ENCODE data around the gene RGL3.
"Not testable (repeated sequence)": the region's sequence is repeated elsewhere in the genome, so short reads cannot be mapped to it uniquely, and the experiment has no call there.

RGL3 gene

DNA sequence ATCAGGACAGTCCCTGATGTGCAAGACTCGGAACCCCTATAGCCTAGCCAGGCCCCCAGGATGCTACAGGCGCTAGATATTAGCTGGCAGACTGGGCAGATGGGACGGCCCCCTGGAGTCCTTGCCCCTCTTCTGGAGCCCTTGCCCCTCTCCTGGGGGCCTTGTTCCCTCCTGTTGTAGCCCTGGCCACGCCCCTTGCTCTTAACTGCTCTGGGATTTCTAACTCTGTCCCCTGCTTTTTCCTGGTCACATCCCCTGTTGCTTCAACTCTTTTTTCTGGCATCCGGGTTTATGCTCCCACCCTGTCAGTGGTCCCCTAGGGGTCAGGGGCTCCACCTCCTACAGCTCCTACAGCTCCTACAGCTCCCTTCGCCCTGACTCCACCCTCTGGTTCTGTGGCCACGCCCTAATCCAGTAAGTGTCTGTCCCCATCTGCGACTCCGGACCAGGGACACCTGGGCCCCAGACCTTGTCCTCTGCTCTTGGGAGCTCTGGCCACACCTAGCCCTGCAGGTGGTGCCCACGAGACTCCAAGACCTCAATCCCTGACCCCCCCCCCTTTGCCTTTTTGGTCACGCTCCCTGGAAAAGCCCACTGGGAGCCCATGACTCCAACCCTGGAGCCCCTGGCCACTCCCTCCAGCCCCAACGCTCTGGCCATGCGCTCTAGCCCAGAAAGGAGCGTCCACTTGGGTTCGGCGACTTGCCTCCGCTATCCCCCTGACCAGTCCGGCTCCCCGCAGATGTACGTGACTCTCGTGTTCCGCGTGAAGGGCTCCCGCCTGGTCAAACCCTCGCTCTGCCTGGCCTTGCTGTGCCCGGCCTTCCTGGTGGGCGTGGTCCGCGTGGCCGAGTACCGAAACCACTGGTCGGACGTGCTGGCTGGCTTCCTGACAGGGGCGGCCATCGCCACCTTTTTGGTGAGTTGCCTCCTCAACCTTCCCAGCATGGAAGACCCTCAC, 57.1 kb downstream of the RGL3 start:
- DNase-seq (ENCODE audit: low read depth), result no peak

DNA sequence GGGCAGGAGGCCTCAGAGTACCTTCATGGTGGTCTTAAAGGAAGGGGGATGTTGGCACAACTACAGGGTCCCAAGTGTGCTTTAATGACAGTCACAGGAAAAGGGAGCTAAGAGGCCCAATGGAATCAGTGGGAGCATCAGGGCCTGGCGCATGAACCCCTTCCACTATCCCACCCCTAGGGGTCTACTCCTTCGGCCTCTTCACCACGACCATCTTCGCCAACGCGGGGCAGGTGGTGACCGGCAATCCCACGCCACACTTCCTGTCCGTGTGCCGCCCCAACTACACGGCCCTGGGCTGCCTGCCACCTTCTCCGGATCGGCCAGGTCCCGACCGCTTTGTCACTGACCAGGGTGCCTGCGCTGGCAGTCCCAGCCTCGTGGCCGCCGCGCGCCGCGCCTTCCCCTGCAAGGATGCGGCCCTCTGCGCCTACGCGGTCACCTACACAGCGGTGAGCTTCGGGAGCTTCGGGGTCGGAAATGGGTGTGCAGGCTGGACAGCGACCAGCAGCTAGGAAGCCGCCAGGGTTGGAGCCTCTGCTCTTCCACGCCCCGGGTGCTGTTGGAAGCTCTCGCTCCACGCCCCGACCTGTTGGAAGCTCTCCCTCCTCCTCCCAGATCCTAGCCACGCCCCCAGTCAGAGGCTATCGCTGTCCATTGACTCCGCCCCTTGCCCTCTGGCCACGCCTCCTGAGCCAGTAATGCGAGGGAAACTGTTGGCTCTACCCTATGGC, 57.9 kb downstream of the RGL3 start:
- DNase-seq (ENCODE audit: low read depth), result no peak

DNA sequence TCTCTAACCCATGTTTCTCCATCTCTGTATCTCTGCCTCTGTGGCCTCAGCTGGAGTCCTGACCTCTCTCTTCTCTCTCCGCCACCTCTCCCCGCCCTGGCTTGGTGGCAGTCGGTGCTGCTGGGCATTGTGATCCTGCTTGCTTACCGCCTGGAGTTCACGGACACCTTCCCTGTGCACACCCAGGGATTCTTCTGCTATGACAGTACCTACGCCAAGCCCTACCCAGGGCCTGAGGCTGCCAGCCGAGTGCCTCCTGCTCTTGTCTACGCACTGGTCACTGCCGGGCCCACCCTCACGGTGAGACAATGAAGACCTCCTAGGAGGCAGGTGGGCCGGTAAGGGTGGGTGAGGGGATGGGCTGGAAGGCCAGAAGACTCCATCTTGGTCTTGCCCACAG, 59.7 kb downstream of the RGL3 start:
- DNase-seq (ENCODE audit: low read depth), result no peak

DNA sequence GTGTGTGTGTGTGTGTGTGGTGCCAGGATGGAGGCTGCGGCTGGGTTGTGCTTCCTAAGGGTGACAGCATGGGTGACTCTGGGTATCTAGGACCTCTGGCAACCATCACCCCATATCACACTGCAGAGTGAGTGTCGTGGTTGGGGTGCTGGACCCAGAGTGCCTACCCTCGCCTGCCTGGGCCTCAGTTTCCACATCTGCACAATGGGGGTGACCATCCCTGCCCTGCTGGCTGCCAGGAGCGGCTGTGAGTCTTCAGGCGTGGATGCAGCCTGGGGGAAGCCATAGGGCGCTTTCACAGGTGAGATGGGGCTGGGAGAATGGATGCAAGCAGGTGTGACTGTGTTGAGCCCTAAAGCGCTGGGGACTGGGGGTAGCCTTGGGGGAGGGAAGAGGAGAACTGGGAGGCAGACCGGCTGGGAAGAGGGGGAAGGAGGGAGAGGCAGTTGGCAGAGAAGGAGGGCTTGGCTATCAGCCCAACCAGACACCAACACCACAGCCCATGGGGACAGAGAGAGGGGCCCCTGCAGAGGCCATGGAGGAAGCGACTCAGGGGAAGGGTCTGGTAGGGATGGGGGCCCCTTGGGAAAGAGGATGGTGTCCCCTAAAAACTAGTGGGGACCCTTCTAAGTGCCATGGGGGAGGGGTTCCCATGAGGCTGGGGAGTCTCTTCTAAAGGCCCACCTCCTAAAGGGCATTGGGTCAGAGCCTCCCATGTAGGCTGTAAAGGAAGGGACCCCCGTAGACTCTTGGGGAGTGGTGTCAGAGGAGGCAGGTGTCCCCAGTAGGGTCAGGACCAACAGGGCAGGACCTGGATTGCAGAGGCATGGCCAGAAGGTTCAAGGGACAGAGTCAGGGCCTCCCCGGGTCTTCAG, 62.2 kb downstream of the RGL3 start:
- no peak for DNase-seq (ENCODE audit: low read depth)

DNA sequence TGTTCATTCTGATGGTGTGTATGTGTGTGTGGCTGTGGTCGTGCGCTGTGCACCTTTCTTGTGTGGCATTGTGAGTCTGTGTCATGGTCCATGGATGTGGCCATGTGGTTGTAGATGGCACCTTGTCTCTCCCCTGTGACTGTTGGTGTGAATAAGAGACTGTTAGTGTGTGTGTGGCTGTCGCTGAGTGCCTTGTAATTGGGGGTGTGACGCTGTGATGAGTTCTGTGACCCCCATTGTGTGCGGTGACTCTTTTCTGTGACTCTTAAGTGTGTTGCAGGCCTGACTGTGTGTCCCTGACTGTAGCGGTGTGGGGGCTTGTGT, 63.1 kb downstream of the RGL3 start:
- no peak for DNase-seq (ENCODE audit: low read depth)

DNA sequence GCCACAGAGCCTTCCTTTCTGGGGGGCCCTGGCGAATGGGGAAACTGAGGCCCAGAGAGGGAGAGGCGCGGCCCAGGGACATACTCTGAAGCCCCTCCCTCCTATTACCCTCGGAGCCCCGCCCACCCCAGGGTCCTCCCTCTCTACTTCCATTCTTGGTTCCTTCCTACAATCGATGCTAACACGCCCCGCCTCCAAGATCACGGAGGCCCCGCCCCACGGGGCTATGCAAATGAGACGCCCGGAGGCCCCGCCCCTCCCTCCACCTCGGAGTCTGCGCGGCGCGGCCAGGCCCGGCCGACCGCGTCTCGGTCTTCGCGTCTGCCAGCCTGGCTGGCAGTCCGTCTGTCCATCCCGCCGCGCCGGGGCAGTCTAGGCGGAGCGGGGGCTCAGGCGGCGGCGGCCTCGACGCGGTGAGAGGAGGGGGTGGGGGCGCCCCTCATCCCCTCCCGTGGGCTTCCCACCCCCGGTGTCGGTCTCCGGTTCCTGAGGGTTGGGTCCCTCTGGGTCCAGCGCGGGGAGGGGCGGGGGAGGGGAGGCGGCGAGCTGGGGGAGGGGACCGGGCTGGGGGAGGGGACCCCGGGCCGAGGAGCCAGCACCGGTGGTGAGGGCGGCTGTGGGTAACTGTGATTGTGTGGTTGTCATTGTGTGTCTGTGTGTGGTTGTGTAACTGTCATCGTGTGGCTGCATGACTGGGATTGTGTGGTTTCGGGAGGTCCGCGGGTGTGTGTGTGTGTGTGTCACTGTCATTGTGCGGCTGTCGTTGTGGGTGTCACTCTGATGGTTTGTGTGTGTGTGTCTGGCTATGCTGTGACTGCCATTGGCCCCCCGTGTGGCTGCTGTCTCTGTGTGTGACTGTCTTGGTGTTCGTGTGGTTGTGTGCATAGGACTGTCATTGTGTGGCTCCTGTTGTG, 63.7 kb downstream of the RGL3 start, which contains the start of gene PLPPR2:
TSS of gene PLPPR2 (plus strand) at position 273 of the 914 bp plus-strand sequence. CDS start 2,242 bp downstream, outside the sequence.
- DNase-seq (ENCODE audit: low read depth), result peak; percentile 85

DNA sequence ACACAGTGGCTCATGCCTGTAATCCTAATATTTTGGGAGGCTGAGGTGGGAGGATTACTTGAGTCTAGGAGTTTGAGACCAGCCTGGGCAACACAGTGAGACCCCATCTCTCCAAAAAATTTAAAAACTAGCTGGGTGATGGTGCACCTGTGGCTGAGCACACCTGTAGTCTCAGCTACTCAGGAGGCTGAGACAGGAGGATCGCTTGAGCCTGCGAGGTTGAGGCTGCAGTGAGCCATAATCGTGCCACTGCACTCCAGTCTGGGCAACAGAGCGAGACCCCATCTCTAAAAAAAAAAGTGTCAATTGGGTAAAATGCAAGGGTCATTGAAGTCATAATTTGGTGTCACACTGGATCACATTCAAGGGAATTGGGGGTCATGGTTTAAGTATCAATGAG, 65.0 kb downstream of the RGL3 start:
- not testable (repeated sequence) for DNase-seq (ENCODE audit: low read depth)

DNA sequence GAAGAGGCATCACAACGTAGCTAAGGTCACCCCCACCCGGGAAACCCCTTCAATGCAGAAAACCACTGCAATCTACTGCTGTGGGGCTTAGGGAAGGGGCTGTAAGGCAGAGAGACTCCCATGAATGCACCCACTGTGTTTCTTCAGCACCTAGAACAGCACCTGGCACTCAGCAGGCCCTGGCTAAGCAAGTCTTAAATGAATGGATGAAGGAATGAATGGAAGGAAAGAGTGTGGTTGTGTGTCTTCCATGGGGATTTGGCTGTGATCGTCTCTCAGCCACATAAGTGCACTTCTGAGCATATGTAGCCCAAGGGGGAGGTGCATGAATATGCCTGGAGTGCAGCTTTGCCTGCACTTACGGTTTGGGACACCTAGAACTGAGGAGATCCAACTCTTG, 69.9 kb downstream of the RGL3 start:
- DNase-seq (ENCODE audit: low read depth), result no peak

DNA sequence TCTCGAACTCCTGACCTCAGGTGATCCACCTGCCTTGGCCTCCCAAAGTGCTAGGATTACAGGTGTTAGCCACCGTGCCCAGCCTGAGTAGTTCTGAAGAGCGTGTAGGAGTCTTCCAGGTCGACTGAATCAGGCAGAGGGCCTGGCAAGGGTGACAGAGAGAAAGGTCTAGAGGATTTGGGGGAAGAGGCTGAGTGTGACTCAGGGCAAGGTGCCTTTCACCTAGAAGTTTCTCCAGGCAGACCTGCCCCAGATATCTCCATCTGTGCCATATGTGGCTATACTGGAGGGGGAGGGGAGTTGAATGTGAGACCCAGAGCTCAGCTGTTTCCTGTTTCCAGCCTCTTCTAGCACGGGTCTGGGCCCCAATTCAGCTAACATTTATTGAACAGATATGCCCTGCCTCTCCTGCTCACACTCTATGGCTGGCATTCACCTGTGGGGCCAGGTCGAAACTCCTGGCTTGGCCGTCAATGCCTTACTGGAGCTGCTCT, 71.5 kb downstream of the RGL3 start:
- no peak for DNase-seq (ENCODE audit: low read depth)

DNA sequence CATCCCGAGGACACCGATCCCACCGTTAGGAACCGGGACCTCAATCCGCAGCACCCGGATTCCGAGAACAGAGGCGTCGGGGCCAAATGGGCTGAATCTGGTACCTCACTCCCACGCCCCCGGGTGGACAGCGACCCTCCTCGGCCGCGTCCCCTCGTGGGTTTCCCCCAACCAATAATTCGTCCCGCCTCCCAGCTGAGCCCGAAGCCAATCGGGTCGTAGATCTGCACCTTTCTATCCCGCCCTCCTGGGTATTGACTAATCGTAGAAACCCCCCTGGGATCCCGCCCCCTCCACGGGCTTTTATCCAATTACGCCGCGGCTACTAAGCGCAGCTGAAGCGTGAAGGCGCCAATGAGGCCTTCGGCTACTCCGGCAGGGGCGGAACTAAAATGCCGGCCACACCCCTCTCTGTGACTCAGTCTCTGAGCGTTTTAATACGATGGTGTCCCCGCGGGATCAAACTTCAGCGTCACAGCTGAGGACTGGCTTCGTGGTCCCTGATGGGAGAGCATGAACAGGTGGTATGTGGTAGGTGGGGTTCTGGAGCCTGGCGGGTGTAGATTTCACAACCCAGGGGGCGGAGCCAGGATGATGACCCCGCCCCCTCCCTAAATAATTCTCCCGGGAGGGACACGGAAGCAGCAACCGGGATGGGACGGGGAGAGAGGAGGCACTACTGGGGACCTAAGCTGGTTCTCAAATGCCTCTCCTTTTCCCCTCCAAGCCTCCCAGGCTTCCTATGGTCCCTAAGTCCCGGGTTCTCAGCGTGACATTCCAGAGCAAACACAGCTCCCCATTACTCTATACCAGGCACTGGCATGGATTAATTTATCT, 72.8 kb downstream of the RGL3 start, which contains the start of the genes CCDC159 and TMEM205:
TSS of gene CCDC159 (plus strand) at position 416 of the 837 bp plus-strand sequence. CDS start at position 504, 88 bp downstream.
TSS of gene TMEM205 (minus strand) at position 165 of the 837 bp plus-strand sequence. CDS start 649 bp downstream, outside the sequence.
- peak; percentile 96 for DNase-seq (ENCODE audit: low read depth)

DNA sequence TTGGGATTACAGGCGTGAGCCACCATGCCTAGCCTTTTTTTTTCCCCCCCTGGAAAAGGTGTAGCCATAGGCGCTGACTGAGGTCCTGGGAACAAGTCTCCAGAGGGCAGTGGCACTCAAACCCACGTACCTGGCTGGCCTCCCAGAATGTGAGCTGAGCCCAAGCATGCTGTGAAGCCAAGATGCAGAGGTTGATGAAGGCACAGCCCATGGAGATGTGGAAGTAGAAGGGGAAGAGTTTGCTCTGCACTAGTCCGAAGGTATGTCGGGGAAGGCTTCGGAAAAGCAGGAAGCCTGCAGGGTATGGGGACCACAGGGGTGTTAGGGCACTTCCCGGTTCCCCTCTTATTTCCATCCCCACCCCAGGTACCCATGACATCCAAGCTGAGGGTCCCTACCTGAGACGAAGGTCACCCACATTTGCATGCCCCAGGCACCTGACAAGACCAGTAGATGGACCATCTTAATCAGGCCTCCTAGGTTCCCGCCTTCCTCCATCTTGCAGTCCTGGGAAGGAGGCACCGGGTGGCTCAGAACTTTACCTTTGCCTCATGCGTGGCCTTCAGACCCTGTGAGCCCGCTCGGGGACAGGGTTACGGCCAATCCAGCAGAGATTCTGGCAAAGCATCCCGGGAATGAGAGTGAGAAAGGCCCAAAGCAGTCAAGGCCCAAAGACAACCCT, 73.9 kb downstream of the RGL3 start:
- no peak for DNase-seq (ENCODE audit: low read depth)

All from activated T-cell treated with anti-CD3 and anti-CD28 coated beads for 48 hours (primary cell).